Body of pancreas (tissue), 4 donors: Measurements from ENCODE around the gene GALNTL6.

Source experiments
- CTCF ChIP-seq, 7 experiments: fragments of 450-650 bp in 4 of 7; fragments of 200-600 bp in 3 of 7; sonication (generic) in 3 of 7; IDR thresholded peaks; one replicate each; pipeline ENCODE4 v1.5.1; 2016 to 2019; ENCODE audit warnings: antibody characterized with exemption in 7 of 7
- POLR2A ChIP-seq, 3 donors: fragments of 450-650 bp; IDR thresholded peaks; one replicate each; pipeline ENCODE4 v1.6.1; 2016; ENCODE audit warnings: antibody characterized with exemption in 3 of 3, mild to moderate bottlenecking in 2 of 3

GRCh38 chr4:172127168-172127567, 314.0 kb downstream of the GALNTL6 start:
- TF ChIP-seq CTCF (IDR thresholded peaks at IDR 0.05) (no peak), POLR2A (IDR thresholded peaks at IDR 0.05) (no peak)
